Right atrium auricular region (tissue), 2 donors: ENCODE measurements around the gene FSD2. TPM values are rescaled to one million over a fixed set of nuclear protein-coding genes. Genes with fewer than 3 reads are reported as not detected.
"Not testable (repeated sequence)": the region's sequence is repeated elsewhere in the genome, so short reads cannot be mapped to it uniquely, and the experiment has no call there.

Experiments used
- DNase-seq: peaks from one replicate; pipeline ENCODE4 v3.0.0-alpha.2; 2019; ENCODE audit warnings: low spot score
- H3K27ac ChIP-seq, 2 donors: fragments of 200-600 bp; sonication (generic); 1 replicate in 1 of 2; 2 replicates in 1 of 2; pipeline ENCODE4 v1.5.1; 2016 to 2019
- H3K27me3 ChIP-seq, 2 donors: fragments of 200-600 bp; sonication (generic); one replicate each; pipeline versions ENCODE4 v1.5.1 to v1.6.0; 2017 to 2019
- H3K36me3 ChIP-seq: fragments of 200-600 bp; sonication (generic); one replicate; pipeline ENCODE4 v1.5.1; 2016
- H3K4me1 ChIP-seq, 2 donors: fragments of 200-600 bp; sonication (generic); one replicate each; pipeline versions ENCODE4 v1.5.1 to v1.6.0; 2017 to 2019
- H3K4me3 ChIP-seq, 2 donors: fragments of 200-600 bp; sonication (generic); 1 replicate in 1 of 2; 2 replicates in 1 of 2; pipeline ENCODE4 v1.5.1; 2017 to 2019; ENCODE audit warnings: mild to moderate bottlenecking in 1 of 2, moderate library complexity in 1 of 2
- H3K9me3 ChIP-seq, 2 donors: fragments of 200-600 bp; sonication (generic); one replicate each; pipeline ENCODE4 v1.5.1; 2019
- CTCF ChIP-seq, 2 donors: fragments of 200-600 bp; sonication (generic); IDR thresholded peaks; one replicate each; pipeline ENCODE4 v1.5.1; 2019; ENCODE audit warnings: antibody characterized with exemption in 2 of 2
- total RNA-seq, 2 donors: library from RNA; depleted of rRNA; stranded (reverse); fragments of >200 nt; gene quantifications; one replicate each; pipeline ENCODE4 v1.1.0, GENCODE V29; 2016

The FSD2 gene
- total RNA-seq, 2 donors from 2014 or later, result 9.0 to 58.8 TPM

- no peak for TF ChIP-seq CTCF (IDR thresholded peaks at IDR 0.05)
- Histone ChIP-seq H3K4me1 (peaks cover 0 to 9% of the 10 kb centered on the region in 2 donors), H3K27me3 (no peaks in the 10 kb centered on the region), H3K4me3 (no peak overlapping the region), H3K9me3 (no peaks in the 10 kb centered on the region), H3K36me3 (peaks cover 87% of the 10 kb centered on the region), H3K27ac (no peak overlapping the region)
- no peak for DNase-seq
These were observed 22.2 kb upstream of the FSD2 start for GRCh38 chr15:82828075-82828474.

- TF ChIP-seq CTCF (IDR thresholded peaks at IDR 0.05), result no peak
- Histone ChIP-seq H3K9me3 (no peaks in the 10 kb centered on the region), H3K4me3 (no peak overlapping the region), H3K27me3 (no peaks in the 10 kb centered on the region), H3K36me3 (peaks cover 81% of the 10 kb centered on the region), H3K27ac (no peak overlapping the region), H3K4me1 (no peaks in the 10 kb centered on the region)
- no peak for DNase-seq
These were observed 17.2 kb upstream of the FSD2 start for GRCh38 chr15:82823049-82823448.

- not testable (repeated sequence) for H3K4me3 ChIP-seq, H3K4me1 ChIP-seq, H3K27me3 ChIP-seq, H3K27ac ChIP-seq, DNase-seq, H3K9me3 ChIP-seq
- peaks cover 81% of the 10 kb centered on the region for H3K36me3 ChIP-seq
These were observed 16.0 kb upstream of the FSD2 start for GRCh38 chr15:82821851-82822250.

GRCh38 chr15:82821396-82821795 is 15.5 kb upstream of the FSD2 start:
- peaks cover 81% of the 10 kb centered on the region for H3K36me3 ChIP-seq
- not testable (repeated sequence) for H3K4me3 ChIP-seq, H3K27me3 ChIP-seq, H3K9me3 ChIP-seq, DNase-seq, H3K27ac ChIP-seq, H3K4me1 ChIP-seq

- H3K9me3 ChIP-seq, result no peaks in the 10 kb centered on the region
- no peaks in the 10 kb centered on the region for H3K4me1 ChIP-seq
- no peak overlapping the region for H3K4me3 ChIP-seq
- DNase-seq, result no peak
- peaks cover 86% of the 10 kb centered on the region for H3K36me3 ChIP-seq
- H3K27me3 ChIP-seq, result no peaks in the 10 kb centered on the region
- TF ChIP-seq CTCF (IDR thresholded peaks at IDR 0.05), result no peak
- no peak overlapping the region for H3K27ac ChIP-seq
These were observed 14.3 kb upstream of the FSD2 start for GRCh38 chr15:82820128-82820527.

- Histone ChIP-seq H3K27ac (no peak overlapping the region), H3K4me1 (peaks cover 0 to 35% of the 10 kb centered on the region in 2 donors), H3K9me3 (no peaks in the 10 kb centered on the region), H3K27me3 (no peaks in the 10 kb centered on the region), H3K4me3 (no peak overlapping the region), H3K36me3 (peaks cover 46% of the 10 kb centered on the region)
- no peak for TF ChIP-seq CTCF (IDR thresholded peaks at IDR 0.05)
- no peak for DNase-seq
These were observed 7.1 kb upstream of the FSD2 start for GRCh38 chr15:82812994-82813393.

GRCh38 chr15:82810890-82811426 is 5.1 kb upstream of the FSD2 start:
- DNase-seq, result no peak
- peak overlapping the region; percentile 77 to 80 for H3K4me3 ChIP-seq
- no peak for TF ChIP-seq CTCF (IDR thresholded peaks at IDR 0.05)
- no peaks in the 10 kb centered on the region for H3K9me3 ChIP-seq
- H3K4me1 ChIP-seq, result peaks cover 0 to 37% of the 10 kb centered on the region in 2 donors
- H3K27me3 ChIP-seq, result no peaks in the 10 kb centered on the region
- H3K27ac ChIP-seq, result peak overlapping the region; percentile 97 to 98
- H3K36me3 ChIP-seq, result peaks cover 26% of the 10 kb centered on the region
